Gastrocnemius medialis (tissue), 4 donors: ENCODE results near the gene DUS1L.

Experiments
- POLR2A ChIP-seq, 2 donors: fragments of 450-650 bp; IDR thresholded peaks; one replicate each; pipeline ENCODE4 v1.6.1; 2017; ENCODE audit warnings: antibody characterized with exemption in 2 of 2, mild to moderate bottlenecking in 2 of 2, moderate library complexity in 2 of 2
- TF ChIP-seq, protein P1 (sequence below), 5 experiments: fragments of 450-650 bp in 3 of 5; fragments of 200-600 bp in 2 of 5; sonication (generic) in 2 of 5; IDR thresholded peaks in 4 of 5; conservative IDR thresholded peaks in 1 of 5; 1 replicate in 4 of 5; 2 replicates in 1 of 5; pipeline ENCODE4 v1.5.1; 2016 to 2019; ENCODE audit warnings: antibody characterized with exemption in 5 of 5, mild to moderate bottlenecking in 3 of 5, moderate library complexity in 3 of 5

- TF ChIP-seq, protein P1, sequence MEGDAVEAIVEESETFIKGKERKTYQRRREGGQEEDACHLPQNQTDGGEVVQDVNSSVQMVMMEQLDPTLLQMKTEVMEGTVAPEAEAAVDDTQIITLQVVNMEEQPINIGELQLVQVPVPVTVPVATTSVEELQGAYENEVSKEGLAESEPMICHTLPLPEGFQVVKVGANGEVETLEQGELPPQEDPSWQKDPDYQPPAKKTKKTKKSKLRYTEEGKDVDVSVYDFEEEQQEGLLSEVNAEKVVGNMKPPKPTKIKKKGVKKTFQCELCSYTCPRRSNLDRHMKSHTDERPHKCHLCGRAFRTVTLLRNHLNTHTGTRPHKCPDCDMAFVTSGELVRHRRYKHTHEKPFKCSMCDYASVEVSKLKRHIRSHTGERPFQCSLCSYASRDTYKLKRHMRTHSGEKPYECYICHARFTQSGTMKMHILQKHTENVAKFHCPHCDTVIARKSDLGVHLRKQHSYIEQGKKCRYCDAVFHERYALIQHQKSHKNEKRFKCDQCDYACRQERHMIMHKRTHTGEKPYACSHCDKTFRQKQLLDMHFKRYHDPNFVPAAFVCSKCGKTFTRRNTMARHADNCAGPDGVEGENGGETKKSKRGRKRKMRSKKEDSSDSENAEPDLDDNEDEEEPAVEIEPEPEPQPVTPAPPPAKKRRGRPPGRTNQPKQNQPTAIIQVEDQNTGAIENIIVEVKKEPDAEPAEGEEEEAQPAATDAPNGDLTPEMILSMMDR (IDR thresholded peaks at IDR 0.05 in 4 of 5, conservative IDR thresholded peaks at IDR 0.05 in 1 of 5) = no peak
- TF ChIP-seq POLR2A (IDR thresholded peaks at IDR 0.05) = no peak
These were observed 33.5 kb upstream of the DUS1L start for GRCh38 chr17:82098939-82099763.
